ENCODE data around the gene CHURC1. TPM values are rescaled to one million over a fixed set of nuclear protein-coding genes. Genes with fewer than 3 reads are reported as not detected.

The CHURC1 gene
- total RNA-seq, 2 experiments from 2014 or later = 33.0 to 72.5 TPM

DNA sequence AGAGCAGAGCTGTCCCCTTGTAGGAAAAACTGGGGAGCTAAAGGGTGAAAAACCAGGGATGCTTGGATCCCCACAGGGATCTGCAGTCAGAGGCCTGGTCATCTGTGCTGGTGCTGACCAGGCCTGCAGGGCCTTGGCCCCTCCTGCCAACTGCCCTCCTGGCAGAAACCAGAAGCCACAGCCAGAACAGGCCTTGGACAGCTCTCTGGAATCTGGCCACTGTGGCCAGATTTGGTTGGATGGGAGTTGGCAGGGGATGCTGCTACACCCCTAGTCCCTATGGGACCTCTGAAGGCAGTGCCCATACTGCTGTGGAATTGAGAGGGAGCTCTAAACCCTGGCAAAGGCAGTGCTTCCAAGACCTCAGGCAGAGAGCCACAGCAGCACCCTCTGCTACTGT is 37.5 kb downstream of the CHURC1 start:
- no peaks in the 10 kb centered on the region; the same call in 1 of the 2 replicates for H3K36me3 ChIP-seq (ENCODE audit: insufficient read depth, low read length)
- no peaks in the 10 kb centered on the region for H3K9me3 ChIP-seq (ENCODE audit: low read length)
- no peak overlapping the region for H3K4me2 ChIP-seq (ENCODE audit: low read length)
- TF ChIP-seq, protein P1, sequence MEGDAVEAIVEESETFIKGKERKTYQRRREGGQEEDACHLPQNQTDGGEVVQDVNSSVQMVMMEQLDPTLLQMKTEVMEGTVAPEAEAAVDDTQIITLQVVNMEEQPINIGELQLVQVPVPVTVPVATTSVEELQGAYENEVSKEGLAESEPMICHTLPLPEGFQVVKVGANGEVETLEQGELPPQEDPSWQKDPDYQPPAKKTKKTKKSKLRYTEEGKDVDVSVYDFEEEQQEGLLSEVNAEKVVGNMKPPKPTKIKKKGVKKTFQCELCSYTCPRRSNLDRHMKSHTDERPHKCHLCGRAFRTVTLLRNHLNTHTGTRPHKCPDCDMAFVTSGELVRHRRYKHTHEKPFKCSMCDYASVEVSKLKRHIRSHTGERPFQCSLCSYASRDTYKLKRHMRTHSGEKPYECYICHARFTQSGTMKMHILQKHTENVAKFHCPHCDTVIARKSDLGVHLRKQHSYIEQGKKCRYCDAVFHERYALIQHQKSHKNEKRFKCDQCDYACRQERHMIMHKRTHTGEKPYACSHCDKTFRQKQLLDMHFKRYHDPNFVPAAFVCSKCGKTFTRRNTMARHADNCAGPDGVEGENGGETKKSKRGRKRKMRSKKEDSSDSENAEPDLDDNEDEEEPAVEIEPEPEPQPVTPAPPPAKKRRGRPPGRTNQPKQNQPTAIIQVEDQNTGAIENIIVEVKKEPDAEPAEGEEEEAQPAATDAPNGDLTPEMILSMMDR (conservative IDR thresholded peaks at IDR 0.05; ENCODE audit: low read length) = no peak
- no peak for TF ChIP-seq EZH2phosphoT487 (IDR thresholded peaks at IDR 0.05; ENCODE audit: borderline replicate concordance, low read depth, low read length)
- no peak overlapping the region for H2AFZ ChIP-seq (ENCODE audit: low read length)
- no peak for DNase-seq (ENCODE audit: low spot score)
- no peak overlapping the region for H3K4me3 ChIP-seq (ENCODE audit: low read depth, low read length, poor library complexity, severe bottlenecking)
- BruUV-seq (replicated peaks) = no TSS peak
- no peaks in the 10 kb centered on the region; the same call in 1 of the 2 replicates for H4K20me1 ChIP-seq (ENCODE audit: insufficient read depth, low read length)
- no peak overlapping the region for H3K27ac ChIP-seq (ENCODE audit: low read depth, low read length, poor library complexity, severe bottlenecking)
- no peaks in the 10 kb centered on the region for H3K9me2 ChIP-seq (ENCODE audit: insufficient read depth, low read length)
- ChIA-PET CTCF (ENCODE audit: unreplicated experiment) (no interaction called here), POLR2A (no interaction called here)
- H3K4me1 ChIP-seq (ENCODE audit: insufficient read depth, low read length, poor library complexity, severe bottlenecking) = no peaks in the 10 kb centered on the region
- H3K79me2 ChIP-seq (ENCODE audit: insufficient read depth, low read depth, low read length) = no peaks in the 10 kb centered on the region
- intact Hi-C loops (cut with micrococcal nuclease; ENCODE audit: unreplicated experiment) = no loop called here

DNA sequence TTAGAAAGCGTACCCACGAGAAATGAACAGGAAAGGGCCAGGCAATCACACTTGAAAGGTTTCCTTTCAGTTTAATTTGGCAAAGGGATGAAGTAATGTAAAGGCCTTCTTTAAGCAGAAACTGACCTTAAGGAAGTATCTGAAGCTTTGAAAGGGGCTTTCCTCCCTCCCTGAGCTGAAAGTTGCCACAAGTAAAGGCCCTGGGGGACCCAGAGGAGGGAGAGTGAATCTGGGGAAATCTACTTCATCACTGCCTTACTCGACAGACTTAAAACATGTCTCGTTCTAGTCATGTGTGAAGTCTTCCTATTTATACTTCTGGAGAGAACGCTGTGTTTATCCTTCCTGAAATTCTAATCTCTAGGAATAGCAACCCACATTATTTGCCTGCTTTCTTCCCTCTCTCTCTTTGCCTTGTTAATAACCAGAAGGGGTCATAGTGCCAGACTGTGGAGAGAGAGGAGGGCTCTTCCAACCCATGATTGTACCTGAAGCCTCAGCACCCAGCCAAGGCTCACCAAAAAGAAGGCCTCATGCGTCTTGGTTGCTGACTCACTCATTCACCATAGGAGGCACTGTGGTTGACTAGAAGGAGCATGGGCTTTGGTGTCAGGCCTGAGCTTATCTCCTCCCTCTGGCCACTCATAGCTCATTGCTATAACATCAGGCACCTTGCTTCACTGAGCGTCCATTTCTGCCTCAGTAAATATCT is 38.5 kb downstream of the CHURC1 start:
- H3K79me2 ChIP-seq (ENCODE audit: insufficient read depth, low read depth, low read length) = no peaks in the 10 kb centered on the region
- intact Hi-C loops (cut with micrococcal nuclease; ENCODE audit: unreplicated experiment) = no loop called here
- no peaks in the 10 kb centered on the region; the same call in 1 of the 2 replicates for H4K20me1 ChIP-seq (ENCODE audit: insufficient read depth, low read length)
- ChIA-PET CTCF (ENCODE audit: unreplicated experiment) (interaction anchor here (1.1 kb wide), 1 partner anchor 17 kb away, joined by 4 read pairs; no protein-coding TSS in a partner anchor), POLR2A (interaction anchor here (0.7 kb wide), 1 partner anchor 133 kb away, joined by 3 read pairs; no protein-coding TSS in a partner anchor)
- no peak overlapping the region for H3K4me2 ChIP-seq (ENCODE audit: low read length)
- DNase-seq (ENCODE audit: low spot score) = peak; percentile 18
- no TSS peak for BruUV-seq (replicated peaks)
- H3K4me1 ChIP-seq (ENCODE audit: insufficient read depth, low read length, poor library complexity, severe bottlenecking) = no peaks in the 10 kb centered on the region
- no peaks in the 10 kb centered on the region; the same call in 1 of the 2 replicates for H3K36me3 ChIP-seq (ENCODE audit: insufficient read depth, low read length)
- TF ChIP-seq, protein P1 (conservative IDR thresholded peaks at IDR 0.05; ENCODE audit: low read length) = peak; percentile 31; the same call in 1 of the 2 replicates
- no peak for TF ChIP-seq EZH2phosphoT487 (IDR thresholded peaks at IDR 0.05; ENCODE audit: borderline replicate concordance, low read depth, low read length)
- H2AFZ ChIP-seq (ENCODE audit: low read length) = no peak overlapping the region
- H3K9me3 ChIP-seq (ENCODE audit: low read length) = no peaks in the 10 kb centered on the region
- H3K27ac ChIP-seq (ENCODE audit: low read depth, low read length, poor library complexity, severe bottlenecking) = no peak overlapping the region
- no peak overlapping the region for H3K4me3 ChIP-seq (ENCODE audit: low read depth, low read length, poor library complexity, severe bottlenecking)
- H3K9me2 ChIP-seq (ENCODE audit: insufficient read depth, low read length) = no peaks in the 10 kb centered on the region

DNA sequence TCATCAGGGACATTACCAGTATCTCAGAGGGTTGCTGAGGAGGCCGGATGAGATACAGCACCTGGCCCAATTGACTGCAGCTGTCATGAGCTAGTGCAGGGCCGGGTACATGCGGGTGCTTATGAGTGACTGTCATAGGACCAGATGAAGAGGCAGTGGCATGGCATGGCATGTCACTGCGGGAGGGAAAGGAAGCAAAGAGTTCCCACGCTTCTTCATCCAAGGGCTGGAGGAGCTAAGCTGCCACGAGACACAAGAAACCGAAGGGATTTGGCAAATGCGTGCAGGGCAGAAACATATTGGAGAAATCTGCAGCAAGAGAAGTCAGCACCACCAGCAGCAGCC is 39.0 kb downstream of the CHURC1 start:
- POLR2A ChIA-PET = interaction anchor here (0.7 kb wide), 1 partner anchor 134 kb away, joined by 3 read pairs; no protein-coding TSS in a partner anchor
- H3K4me2 ChIP-seq (ENCODE audit: low read length) = no peak overlapping the region
- H3K4me1 ChIP-seq (ENCODE audit: insufficient read depth, low read length, poor library complexity, severe bottlenecking) = no peaks in the 10 kb centered on the region
- no peaks in the 10 kb centered on the region; the same call in 1 of the 2 replicates for H4K20me1 ChIP-seq (ENCODE audit: insufficient read depth, low read length)
- H3K79me2 ChIP-seq (ENCODE audit: insufficient read depth, low read depth, low read length) = no peaks in the 10 kb centered on the region
- DNase-seq (ENCODE audit: low spot score) = no peak
- no peak overlapping the region for H2AFZ ChIP-seq (ENCODE audit: low read length)
- H3K9me2 ChIP-seq (ENCODE audit: insufficient read depth, low read length) = no peaks in the 10 kb centered on the region
- no peak overlapping the region for H3K4me3 ChIP-seq (ENCODE audit: low read depth, low read length, poor library complexity, severe bottlenecking)
- no TSS peak for BruUV-seq (replicated peaks)
- intact Hi-C loops (cut with micrococcal nuclease; ENCODE audit: unreplicated experiment) = no loop called here
- no peak for TF ChIP-seq EZH2phosphoT487 (IDR thresholded peaks at IDR 0.05; ENCODE audit: borderline replicate concordance, low read depth, low read length)
- TF ChIP-seq, protein P1 (conservative IDR thresholded peaks at IDR 0.05; ENCODE audit: low read length) = 0 out of 2 replicates have a peak, but pooled peaks have one; percentile 1
- H3K27ac ChIP-seq (ENCODE audit: low read depth, low read length, poor library complexity, severe bottlenecking) = no peak overlapping the region
- H3K9me3 ChIP-seq (ENCODE audit: low read length) = no peaks in the 10 kb centered on the region
- H3K36me3 ChIP-seq (ENCODE audit: insufficient read depth, low read length) = no peaks in the 10 kb centered on the region; the same call in 1 of the 2 replicates
- CTCF ChIA-PET (ENCODE audit: unreplicated experiment) = interaction anchor here (0.5 to 1.1 kb wide), 2 partner anchors 17 to 915 kb away, joined by 3 to 4 read pairs; no protein-coding TSS in a partner anchor

Measured in OCI-LY7 (cell line).